IPS-18a (cell line): ENCODE results near the gene TBC1D30.
"Not testable (repeated sequence)": the region's sequence is repeated elsewhere in the genome, so short reads cannot be mapped to it uniquely, and the experiment has no call there.

ENCODE experiments used
- H3K27ac ChIP-seq: one replicate; pipeline ENCODE4 v1.5.1; 2013; ENCODE audit warnings: low read length
- H3K27me3 ChIP-seq: one replicate; pipeline ENCODE4 v1.6.1; 2013; ENCODE audit warnings: mild to moderate bottlenecking, low read length; ENCODE audit not compliant: control insufficient read depth, insufficient read depth
- H3K36me3 ChIP-seq: one replicate; pipeline ENCODE4 v1.6.1; 2013; ENCODE audit warnings: low read depth, low read length; ENCODE audit not compliant: control insufficient read depth
- H3K4me1 ChIP-seq: one replicate; pipeline ENCODE4 v1.6.1; 2013; ENCODE audit warnings: low read depth, low read length; ENCODE audit not compliant: control insufficient read depth
- H3K4me3 ChIP-seq: one replicate; pipeline ENCODE4 v1.5.1; 2013; ENCODE audit warnings: low read length
- H3K9ac ChIP-seq: one replicate; pipeline ENCODE4 v1.6.1; 2013; ENCODE audit warnings: mild to moderate bottlenecking, low read length, moderate library complexity
- H3K9me3 ChIP-seq: one replicate; pipeline ENCODE4 v1.6.1; 2013; ENCODE audit warnings: low read depth, low read length; ENCODE audit not compliant: control insufficient read depth

The TBC1D30 gene

GRCh38 chr12:64792128-64792527 lies 32.3 kb upstream of the TBC1D30 start:
- Histone ChIP-seq H3K9me3 (no peaks in the 10 kb centered on the region), H3K27ac (no peak overlapping the region), H3K9ac (no peak overlapping the region), H3K4me3 (no peak overlapping the region), H3K4me1 (peaks cover 10% of the 10 kb centered on the region), H3K27me3 (no peaks in the 10 kb centered on the region), H3K36me3 (no peaks in the 10 kb centered on the region)

GRCh38 chr12:64793610-64794009 lies 30.8 kb upstream of the TBC1D30 start:
- Histone ChIP-seq H3K4me3 (no peak overlapping the region), H3K27ac (no peak overlapping the region), H3K9ac (no peak overlapping the region), H3K9me3 (no peaks in the 10 kb centered on the region), H3K36me3 (no peaks in the 10 kb centered on the region), H3K4me1 (peaks cover 4% of the 10 kb centered on the region), H3K27me3 (no peaks in the 10 kb centered on the region)

GRCh38 chr12:64794305-64794704 lies 30.1 kb upstream of the TBC1D30 start:
- Histone ChIP-seq H3K27ac (no peak overlapping the region), H3K9me3 (no peaks in the 10 kb centered on the region), H3K27me3 (no peaks in the 10 kb centered on the region), H3K36me3 (no peaks in the 10 kb centered on the region), H3K4me3 (no peak overlapping the region), H3K4me1 (peaks cover 4% of the 10 kb centered on the region), H3K9ac (no peak overlapping the region)

- Histone ChIP-seq H3K4me3 (no peak overlapping the region), H3K4me1 (peaks cover 4% of the 10 kb centered on the region), H3K36me3 (no peaks in the 10 kb centered on the region), H3K9ac (peak overlapping the region; percentile 20), H3K27ac (peak overlapping the region; percentile 71), H3K9me3 (no peaks in the 10 kb centered on the region), H3K27me3 (no peaks in the 10 kb centered on the region)
Observed at GRCh38 chr12:64796205-64796845, 28.1 kb upstream of the TBC1D30 start.

DNA sequence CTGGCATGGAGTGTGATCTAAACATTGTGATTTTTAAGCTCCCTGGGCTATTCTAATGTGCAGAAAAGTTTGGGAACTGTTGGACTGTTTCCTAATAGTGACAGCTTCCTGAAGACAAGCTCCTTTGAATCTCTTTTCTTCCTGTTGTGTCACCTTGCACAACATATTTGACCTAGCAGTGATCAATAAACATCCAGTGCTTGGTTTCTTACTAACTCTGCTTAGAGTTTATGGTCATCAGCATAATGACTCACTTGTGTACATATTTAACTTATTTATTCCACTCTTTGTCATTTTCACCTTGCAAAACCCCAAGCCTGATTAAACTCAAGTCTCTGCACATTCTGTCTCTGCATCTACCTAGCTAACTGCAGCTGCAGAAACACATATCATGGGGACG lies 27.3 kb upstream of the TBC1D30 start:
- Histone ChIP-seq H3K27ac (no peak overlapping the region), H3K4me3 (no peak overlapping the region), H3K9ac (no peak overlapping the region)

GRCh38 chr12:64798165-64798564 lies 26.3 kb upstream of the TBC1D30 start:
- no peak overlapping the region for H3K27ac ChIP-seq
- no peaks in the 10 kb centered on the region for H3K36me3 ChIP-seq
- no peaks in the 10 kb centered on the region for H3K9me3 ChIP-seq
- no peak overlapping the region for H3K4me3 ChIP-seq
- no peaks in the 10 kb centered on the region for H3K27me3 ChIP-seq
- no peak overlapping the region for H3K9ac ChIP-seq
- H3K4me1 ChIP-seq: peaks cover 4% of the 10 kb centered on the region

More for the DNA sequence above, 27.3 kb upstream of the TBC1D30 start:
- Histone ChIP-seq H3K27me3 (no peaks in the 10 kb centered on the region), H3K4me1 (peaks cover 4% of the 10 kb centered on the region), H3K36me3 (no peaks in the 10 kb centered on the region), H3K9me3 (no peaks in the 10 kb centered on the region)

- H3K36me3 ChIP-seq: no peaks in the 10 kb centered on the region
- H3K27ac ChIP-seq: no peak overlapping the region
- peaks cover 4% of the 10 kb centered on the region for H3K4me1 ChIP-seq
- H3K4me3 ChIP-seq: no peak overlapping the region
- no peaks in the 10 kb centered on the region for H3K27me3 ChIP-seq
- H3K9ac ChIP-seq: no peak overlapping the region
- H3K9me3 ChIP-seq: no peaks in the 10 kb centered on the region
Observed at GRCh38 chr12:64800640-64801039, 23.8 kb upstream of the TBC1D30 start.

GRCh38 chr12:64801381-64801780 lies 23.1 kb upstream of the TBC1D30 start:
- no peaks in the 10 kb centered on the region for H3K4me1 ChIP-seq
- H3K4me3 ChIP-seq: no peak overlapping the region
- no peak overlapping the region for H3K27ac ChIP-seq
- H3K27me3 ChIP-seq: no peaks in the 10 kb centered on the region
- H3K36me3 ChIP-seq: no peaks in the 10 kb centered on the region
- H3K9me3 ChIP-seq: no peaks in the 10 kb centered on the region
- H3K9ac ChIP-seq: no peak overlapping the region

DNA sequence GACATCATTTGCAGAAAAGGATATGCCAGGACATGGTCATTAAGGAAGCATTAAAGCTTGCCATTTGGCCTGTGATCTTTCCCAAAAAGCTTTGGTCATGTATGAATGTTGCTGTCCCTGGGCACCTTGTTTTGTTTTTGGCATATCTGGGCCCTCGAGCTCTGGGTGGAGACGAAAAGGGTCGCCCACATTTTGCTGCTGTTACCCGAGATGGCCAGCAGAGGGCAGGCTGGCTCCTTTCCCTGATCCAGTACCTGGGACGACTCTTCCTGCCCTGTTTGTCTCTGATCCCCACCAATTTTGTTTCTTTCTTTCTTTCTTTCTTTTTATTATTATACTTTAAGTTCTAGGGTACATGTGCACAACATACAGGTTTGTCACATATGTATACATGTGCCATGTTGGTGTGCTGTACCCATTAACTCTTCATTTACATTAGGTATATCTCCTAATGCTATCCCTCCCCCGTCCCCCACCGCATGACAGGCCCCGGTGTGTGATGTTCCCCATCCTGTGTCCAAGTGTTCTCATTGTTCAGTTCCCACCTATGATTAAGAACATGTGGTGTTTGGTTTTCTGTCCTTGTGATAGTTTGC lies 22.2 kb upstream of the TBC1D30 start:
- not testable (repeated sequence) for H3K27ac ChIP-seq, H3K36me3 ChIP-seq, H3K4me1 ChIP-seq, H3K9ac ChIP-seq, H3K27me3 ChIP-seq, H3K4me3 ChIP-seq, H3K9me3 ChIP-seq

GRCh38 chr12:64806173-64806572 lies 18.3 kb upstream of the TBC1D30 start:
- no peak overlapping the region for H3K4me3 ChIP-seq
- no peaks in the 10 kb centered on the region for H3K4me1 ChIP-seq
- no peak overlapping the region for H3K9ac ChIP-seq
- H3K36me3 ChIP-seq: no peaks in the 10 kb centered on the region
- H3K27ac ChIP-seq: no peak overlapping the region
- no peaks in the 10 kb centered on the region for H3K9me3 ChIP-seq
- H3K27me3 ChIP-seq: no peaks in the 10 kb centered on the region

GRCh38 chr12:64806593-64807460 lies 17.6 kb upstream of the TBC1D30 start:
- Histone ChIP-seq H3K36me3 (no peaks in the 10 kb centered on the region), H3K27me3 (no peaks in the 10 kb centered on the region), H3K9me3 (no peaks in the 10 kb centered on the region), H3K4me3 (no peak overlapping the region), H3K9ac (no peak overlapping the region), H3K27ac (no peak overlapping the region), H3K4me1 (no peaks in the 10 kb centered on the region)
